GM19328 (cell line): Measurements from ENCODE around the gene PLCH2.
"Not testable (repeated sequence)": the region's sequence is repeated elsewhere in the genome, so short reads cannot be mapped to it uniquely, and the experiment has no call there.

ENCODE experiments used
- ATAC-seq: cut with Tn5 transposase; IDR thresholded peaks from one replicate; pipeline ENCODE4 v1.9.1; 2021; ENCODE audit warnings: mild to moderate bottlenecking, moderate library complexity; ENCODE audit not compliant: unreplicated experiment

PLCH2 gene

DNA sequence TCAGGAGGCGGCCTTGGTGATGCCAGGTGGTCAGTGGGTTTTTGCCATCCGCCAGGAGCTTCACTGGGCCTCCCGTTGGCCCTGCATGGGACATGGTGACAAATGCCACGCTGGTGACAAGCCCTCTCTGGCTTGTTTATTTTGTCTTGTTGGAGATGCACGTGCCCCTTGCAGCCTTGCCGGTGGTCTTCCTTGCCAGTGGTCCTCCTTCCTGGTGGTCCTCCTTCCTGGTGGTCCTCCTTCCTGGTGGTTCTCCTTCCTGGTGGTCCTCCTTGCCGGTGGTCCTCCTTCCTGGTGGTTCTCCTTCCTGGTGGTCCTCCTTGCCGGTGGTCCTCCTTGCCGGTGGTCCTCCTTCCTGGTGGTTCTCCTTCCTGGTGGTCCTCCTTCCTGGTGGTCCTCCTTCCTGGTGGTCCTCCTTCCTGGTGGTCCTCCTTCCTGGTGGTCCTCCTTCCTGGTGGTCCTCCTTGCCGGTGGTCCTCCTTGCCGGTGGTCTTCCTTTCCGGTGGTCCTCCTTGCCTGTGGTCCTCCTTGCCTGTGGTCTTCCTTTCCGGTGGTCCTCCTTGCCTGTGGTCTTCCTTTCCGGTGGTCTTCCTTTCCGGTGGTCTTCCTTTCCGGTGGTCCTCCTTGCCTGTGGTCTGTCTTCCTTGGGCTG lies 16.9 kb upstream of the PLCH2 start:
- not testable (repeated sequence) for ATAC-seq

GRCh38 chr1:2459757-2460156 lies 16.3 kb upstream of the PLCH2 start:
- ATAC-seq: no peak

- no peak for ATAC-seq
These were observed 15.9 kb upstream of the PLCH2 start for GRCh38 chr1:2460203-2460602.

DNA sequence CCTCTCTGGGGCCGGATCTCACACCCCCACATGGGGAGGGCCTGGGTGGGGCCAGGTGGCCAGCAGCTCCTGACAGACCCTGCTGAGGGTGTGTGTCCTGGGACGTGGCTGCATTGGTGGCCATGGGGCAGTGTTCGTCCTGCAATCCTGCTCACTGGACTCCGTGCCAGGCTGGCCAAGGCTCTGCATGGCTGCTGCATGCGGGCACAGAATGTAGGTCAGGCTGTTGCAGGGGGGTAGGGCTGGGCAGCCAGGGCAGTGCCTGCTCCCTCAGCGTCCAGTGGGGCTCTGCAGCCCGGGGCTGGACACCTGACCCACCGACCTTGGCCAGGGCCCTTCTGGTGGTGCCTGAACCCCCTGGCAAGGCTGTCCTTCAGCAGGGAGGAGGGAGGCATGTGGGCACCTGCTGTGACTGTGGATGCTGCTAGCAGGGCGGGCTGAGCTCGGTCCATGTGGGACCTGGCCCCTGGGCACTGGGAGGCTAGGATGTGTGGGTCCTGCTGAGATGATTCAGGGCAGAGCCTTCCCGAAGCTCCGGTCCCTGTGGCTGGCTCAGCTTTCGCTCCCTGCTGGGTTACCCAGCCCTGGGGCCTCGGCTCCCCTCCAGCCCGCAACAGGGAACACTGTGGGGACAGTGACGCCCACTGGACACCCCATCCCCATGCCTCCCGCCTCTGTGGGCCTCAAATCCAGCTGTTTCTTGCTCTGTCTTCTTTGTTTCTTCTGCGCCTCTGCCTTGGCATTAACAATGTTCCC lies 14.9 kb upstream of the PLCH2 start:
- no peak for ATAC-seq

DNA sequence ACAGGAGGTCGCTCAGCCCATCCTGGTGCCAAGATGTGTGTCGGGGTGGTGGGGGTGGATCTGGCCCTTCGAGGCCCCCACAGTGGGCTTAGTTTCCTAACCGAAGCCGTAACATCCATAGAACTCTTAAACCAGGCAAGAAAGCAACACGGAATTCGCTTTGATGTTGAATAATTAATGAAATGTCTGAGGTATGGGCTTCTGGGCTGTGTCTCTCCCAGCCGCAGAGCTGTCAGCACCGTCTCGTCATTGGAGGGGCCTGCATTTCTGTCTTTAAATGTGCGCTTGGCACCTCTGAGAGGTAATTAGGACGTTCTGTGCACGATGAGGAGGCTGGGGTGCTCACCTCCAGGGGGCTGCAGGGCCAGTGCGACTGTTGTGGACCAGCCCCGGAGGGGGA lies 13.3 kb upstream of the PLCH2 start:
- ATAC-seq: no peak

DNA sequence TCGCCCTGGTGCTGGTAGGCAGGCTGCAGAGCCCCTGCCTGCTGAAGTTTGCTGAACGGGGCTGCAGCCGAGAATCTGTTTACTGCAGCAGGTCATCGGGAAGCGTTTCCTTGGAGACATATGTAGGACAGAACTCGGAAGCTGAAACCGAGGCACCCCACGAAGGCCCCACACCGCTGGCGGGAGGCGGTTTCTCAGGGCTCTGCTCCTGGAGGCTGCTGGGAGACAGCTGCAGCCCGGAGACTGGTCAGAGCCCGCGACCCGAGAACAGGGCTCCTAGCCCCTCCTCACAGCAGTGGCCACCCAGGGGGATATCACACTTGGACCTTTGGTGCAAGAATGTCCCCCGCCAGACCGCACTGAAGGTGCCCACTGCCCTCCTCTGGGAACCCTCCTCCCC lies 12.7 kb upstream of the PLCH2 start:
- no peak for ATAC-seq

DNA sequence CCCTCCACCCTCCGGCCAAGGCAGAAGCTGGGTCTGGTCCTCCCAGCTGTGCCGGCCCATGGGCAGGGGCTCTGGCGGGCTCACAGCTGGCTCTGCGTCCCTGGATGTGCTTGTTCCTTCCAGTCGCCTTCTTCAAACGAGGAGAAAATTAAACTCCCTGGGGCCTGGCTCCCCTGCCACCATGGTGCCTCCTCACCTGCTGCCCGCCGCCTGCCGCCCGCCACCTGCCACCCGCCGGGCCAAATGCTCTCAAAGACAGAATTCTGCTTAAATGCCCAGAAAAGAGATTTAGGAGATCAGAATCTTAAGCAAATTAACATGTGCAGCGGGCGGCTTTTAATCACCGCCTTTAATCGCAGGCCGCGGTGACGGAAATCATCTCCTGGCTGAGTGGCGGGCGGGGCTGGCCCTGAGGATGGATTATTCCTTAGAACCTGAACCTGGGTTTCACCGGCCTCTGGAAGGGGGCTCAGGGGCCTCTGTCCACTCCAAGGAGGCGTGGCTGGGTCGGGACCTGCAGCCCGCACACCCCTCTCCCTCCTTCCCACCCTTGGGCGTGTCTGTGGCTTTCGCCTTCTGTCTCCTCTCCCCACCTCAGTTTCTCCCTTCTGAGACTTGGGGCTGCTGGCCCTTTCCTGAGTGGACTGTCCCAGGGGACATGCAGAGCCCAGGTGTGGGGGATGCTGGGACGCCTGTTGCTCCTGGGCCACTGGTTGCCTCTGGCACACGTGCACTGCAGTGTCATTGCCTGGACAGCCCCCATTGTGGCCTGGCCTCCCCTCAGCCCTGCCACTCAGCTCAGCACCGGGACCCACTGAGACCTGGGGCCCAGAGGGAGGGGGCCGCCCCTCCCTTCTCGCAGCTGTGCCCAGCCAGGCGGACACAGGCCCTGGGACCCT lies 10.5 kb upstream of the PLCH2 start:
- ATAC-seq: no peak

DNA sequence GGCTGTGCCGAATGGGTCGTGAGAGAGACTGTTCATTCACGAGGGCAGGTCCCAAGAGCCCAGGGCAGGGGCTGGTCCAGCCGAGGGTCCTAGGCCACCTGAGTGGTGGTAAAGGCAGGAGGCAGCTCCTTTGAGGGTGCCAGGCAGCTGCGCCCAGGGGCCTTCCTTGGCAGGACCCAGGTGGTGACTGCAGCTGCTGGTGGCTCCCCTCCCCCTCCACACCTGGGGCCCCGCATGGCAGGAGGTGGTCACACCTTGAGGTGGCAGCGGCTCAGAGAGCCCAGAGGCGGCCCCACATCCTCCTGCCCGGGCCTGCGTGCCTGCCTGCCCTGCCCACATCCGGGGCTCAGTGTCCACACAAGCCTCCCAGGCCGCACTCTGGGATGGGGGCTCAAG lies 9.8 kb upstream of the PLCH2 start:
- no peak for ATAC-seq

DNA sequence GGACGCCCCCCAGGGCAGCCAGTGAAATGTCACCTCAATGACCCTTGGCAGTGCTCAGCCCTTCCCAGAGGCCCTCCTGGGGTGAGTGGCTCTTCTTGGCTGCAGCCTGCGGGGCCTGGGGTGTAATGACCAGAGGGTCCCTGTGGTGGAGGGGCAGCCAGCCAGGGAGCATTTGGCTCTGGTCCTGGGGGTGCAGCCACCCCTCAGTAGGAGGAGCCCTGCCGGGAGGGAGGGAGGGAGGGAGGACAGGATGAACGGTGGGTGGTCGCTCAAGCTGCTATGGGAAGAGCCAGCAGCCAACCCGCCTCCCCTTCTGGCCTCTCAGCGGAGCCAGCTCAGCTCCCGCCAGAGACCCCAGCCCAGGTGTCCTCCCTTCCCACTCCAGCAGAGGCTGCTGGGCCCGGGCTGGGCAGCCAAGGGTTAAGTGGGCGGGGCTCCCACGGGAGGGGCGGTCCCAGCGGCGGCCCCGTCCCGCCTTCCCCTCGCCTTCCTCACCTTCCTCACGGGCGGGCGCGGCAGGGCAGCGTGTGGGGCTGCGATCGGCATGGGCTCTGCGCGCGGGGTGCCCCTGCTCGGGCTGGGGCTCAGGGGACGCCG lies 9.0 kb upstream of the PLCH2 start:
- no peak for ATAC-seq

DNA sequence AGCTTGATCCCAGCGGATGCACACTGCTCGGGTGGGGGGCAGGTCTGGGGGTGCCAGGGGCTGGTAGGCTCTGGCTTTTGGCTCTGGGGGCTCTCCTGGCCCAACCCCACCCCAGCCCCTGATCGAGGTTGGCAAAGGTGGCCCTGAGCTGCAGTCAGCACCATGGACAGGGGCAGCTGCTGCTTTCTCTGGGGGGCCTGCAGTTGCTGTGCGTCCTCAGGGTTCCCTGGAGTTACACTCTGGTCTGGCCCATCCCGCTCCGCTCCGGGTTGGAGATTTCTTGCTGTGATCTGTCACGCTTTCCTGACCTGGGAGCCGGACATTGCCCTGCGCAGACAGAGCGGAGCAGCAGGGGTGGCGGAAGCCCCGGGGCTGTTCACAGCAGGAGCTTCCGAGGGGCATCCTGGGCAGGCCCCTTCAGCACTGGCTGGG lies 8.0 kb upstream of the PLCH2 start:
- no peak for ATAC-seq

DNA sequence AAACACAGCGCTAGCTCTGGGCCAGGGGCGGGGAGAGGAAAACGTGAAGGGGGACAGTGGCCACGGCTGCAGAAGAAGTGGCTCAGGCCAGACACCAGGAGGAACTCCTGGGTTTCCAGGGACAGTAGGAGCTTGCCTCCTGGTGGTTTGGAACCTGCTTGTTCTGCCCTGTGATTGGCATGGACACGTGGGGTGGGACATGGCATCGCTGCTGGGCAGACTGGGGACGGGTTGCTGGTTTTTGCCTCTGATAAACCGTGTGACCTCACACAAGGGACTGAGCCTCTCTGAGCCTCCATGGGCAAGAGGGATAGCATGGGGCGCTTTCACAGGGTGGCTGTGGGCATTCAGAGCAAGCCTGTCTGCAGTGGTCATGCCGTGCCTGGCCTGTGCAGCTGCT lies 7.5 kb upstream of the PLCH2 start:
- no peak for ATAC-seq

GRCh38 chr1:2469103-2469940 lies 6.8 kb upstream of the PLCH2 start:
- no peak for ATAC-seq

DNA sequence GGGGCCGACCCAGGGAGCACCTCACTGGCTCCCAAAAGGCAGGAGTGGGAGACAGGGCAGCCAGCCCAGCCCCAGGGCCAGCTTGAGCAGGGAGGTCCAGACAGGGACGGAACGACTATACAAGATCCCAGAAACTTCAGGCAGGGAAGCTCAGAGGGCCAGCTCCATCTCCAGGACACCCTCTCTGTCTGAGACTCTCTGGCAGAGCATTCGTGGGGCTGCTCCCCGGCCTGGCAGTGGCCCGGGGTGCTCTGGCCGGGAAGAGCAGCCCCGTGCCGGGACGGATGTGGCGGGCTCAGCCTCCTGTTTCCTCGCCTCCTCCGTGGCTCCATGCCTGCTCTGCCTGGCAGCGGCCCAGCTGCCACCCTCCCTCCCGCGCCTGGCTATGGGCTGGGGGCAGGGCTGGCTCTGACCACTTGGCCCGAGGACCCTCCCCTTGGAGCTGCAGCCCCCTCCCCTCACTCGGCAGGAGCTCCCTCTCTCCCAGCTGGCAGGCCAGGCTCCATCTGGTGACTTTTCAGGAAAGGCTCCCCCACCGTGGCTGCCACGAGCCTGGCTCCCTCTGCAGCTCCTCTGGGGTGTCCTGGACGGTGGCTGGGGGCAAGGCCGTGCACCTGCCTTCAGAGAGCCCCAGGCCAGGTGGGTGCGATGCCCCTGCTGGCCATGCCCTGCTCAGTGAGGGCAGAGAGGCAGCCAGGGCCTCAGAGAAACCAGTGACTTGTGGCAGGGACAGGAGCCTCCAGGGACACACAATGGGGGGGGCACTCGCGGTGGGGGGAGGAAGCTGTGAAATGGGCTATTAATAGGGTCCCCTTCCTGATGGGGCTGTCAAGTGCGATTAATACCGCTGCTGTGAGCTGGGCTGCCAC lies 5.6 kb upstream of the PLCH2 start:
- ATAC-seq: no peak

DNA sequence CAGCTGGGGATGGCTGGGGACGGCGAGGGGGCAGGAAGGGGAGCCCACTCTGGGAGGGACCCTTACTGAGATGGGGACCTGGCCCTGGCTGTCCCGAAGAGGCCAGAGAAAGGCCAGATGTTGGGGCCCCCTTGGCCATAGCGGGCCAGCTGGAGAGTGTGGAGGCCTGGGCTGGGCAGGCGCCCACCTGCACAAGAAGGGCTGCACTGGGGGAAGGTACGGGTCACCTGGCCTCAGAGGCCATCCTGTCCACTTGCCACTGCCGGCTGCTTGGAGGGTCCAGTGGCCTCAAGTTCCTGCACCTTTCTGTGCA lies 5.0 kb upstream of the PLCH2 start:
- no peak for ATAC-seq

- no peak for ATAC-seq
These were observed 4.5 kb upstream of the PLCH2 start for GRCh38 chr1:2471587-2472001.

GRCh38 chr1:2472109-2472508 lies 4.0 kb upstream of the PLCH2 start:
- no peak for ATAC-seq

DNA sequence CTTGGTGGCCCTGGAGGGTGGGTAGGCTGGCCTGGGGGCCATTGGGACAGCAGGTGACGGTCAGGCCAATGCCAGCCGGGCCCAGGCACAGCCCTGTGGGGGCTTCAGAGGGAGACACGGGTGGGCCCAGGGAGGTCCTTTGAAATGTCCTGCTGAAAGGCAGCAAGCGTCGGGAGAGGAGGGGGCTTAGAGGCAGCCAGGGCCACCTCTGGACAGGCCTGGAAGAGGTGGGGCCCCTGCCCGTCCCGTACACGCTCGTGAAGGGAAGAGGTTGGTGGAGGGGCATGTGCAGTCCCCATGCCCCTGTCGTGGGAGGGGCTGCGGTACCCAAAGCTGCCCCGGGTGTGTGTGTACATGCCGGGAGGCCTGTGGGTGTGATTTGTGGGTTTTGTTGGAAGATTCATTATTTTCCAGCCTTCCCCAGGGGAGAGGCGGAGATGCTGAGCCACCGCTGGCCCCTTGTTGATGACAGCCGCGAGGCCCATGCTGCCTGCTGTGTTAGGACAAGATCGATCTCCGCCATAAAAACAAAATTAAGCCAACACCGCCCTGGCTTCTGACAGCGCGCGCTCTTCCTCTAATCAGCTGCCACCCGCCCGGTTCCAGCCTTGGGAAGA lies 3.4 kb upstream of the PLCH2 start:
- ATAC-seq: no peak

GRCh38 chr1:2473198-2473597 lies 2.9 kb upstream of the PLCH2 start:
- ATAC-seq: no peak
